Testis (tissue), 3 donors: Measurements from ENCODE around the gene GFRA4. TPM values are rescaled to one million over a fixed set of nuclear protein-coding genes. Genes with fewer than 3 reads are reported as not detected.

Source experiments
- DNase-seq: peaks from one replicate; pipeline ENCODE4 v3.0.0-alpha.2; 2019
- H3K27ac ChIP-seq, 2 donors: fragments of 200-600 bp; sonication (generic); one replicate each; pipeline ENCODE4 v1.5.1; 2019
- H3K27me3 ChIP-seq: fragments of 200-600 bp; sonication (generic); one replicate; pipeline ENCODE4 v1.5.1; 2019
- H3K36me3 ChIP-seq: fragments of 200-600 bp; sonication (generic); one replicate; pipeline ENCODE4 v1.5.1; 2017; ENCODE audit warnings: low read depth; ENCODE audit errors: missing control alignments
- H3K4me1 ChIP-seq: fragments of 200-600 bp; sonication (generic); one replicate; pipeline ENCODE4 v1.5.1; 2019
- H3K4me3 ChIP-seq, 2 donors: fragments of 200-600 bp; sonication (generic); one replicate each; pipeline ENCODE4 v1.5.1; 2017 to 2019
- H3K9me3 ChIP-seq: fragments of 200-600 bp; sonication (generic); one replicate; pipeline ENCODE4 v1.5.1; 2017
- POLR2A ChIP-seq: fragments of 450-650 bp; IDR thresholded peaks from one replicate; pipeline ENCODE4 v1.6.1; 2017; ENCODE audit warnings: antibody characterized with exemption, mild to moderate bottlenecking, moderate library complexity
- WGBS, 2 donors: methylation state at CpG; one replicate each; pipeline ENCODE4 v1.1.5; 2018; 5-methylcytosine and 5-hydroxymethylcytosine counted together
- intact Hi-C: fragments of 100-400 bp; cut with DNase I; formaldehyde crosslinking; loops from one replicate; pipeline ENCODE4 v1.15.1; 2023; ENCODE audit warnings: low total_unique reads
- polyA plus RNA-seq: library from polyadenylated mRNA; stranded (reverse); fragments of 350-450 nt; fragmentation: Illumina TruSeq; extraction: RNeasy Lipid Tissue Mini Kit (QIAGEN cat#74804); gene quantifications from one replicate; pipeline ENCODE4 v1.2.3, GENCODE V29; 2014; ENCODE audit warnings: low read depth, low replicate concordance; ENCODE audit not compliant: insufficient read depth
- total RNA-seq, 2 donors: library from RNA; depleted of rRNA; stranded (reverse); fragments of >200 nt; gene quantifications; one replicate each; pipeline ENCODE4 v1.2.3, GENCODE V29; 2016
- TF ChIP-seq, protein P1 (sequence below), 3 experiments: fragments of 450-650 bp in 2 of 3; fragments of 200-600 bp in 1 of 3; sonication (generic) in 1 of 3; IDR thresholded peaks; one replicate each; pipeline ENCODE4 v1.5.1; 2016 to 2019; ENCODE audit warnings: antibody characterized with exemption in 3 of 3, mild to moderate bottlenecking in 2 of 3, moderate library complexity in 1 of 3

GFRA4 gene
- total and polyA plus RNA-seq, 3 donors from 2014 or later = 0.31 to 0.74 (median 0.51) TPM

DNA sequence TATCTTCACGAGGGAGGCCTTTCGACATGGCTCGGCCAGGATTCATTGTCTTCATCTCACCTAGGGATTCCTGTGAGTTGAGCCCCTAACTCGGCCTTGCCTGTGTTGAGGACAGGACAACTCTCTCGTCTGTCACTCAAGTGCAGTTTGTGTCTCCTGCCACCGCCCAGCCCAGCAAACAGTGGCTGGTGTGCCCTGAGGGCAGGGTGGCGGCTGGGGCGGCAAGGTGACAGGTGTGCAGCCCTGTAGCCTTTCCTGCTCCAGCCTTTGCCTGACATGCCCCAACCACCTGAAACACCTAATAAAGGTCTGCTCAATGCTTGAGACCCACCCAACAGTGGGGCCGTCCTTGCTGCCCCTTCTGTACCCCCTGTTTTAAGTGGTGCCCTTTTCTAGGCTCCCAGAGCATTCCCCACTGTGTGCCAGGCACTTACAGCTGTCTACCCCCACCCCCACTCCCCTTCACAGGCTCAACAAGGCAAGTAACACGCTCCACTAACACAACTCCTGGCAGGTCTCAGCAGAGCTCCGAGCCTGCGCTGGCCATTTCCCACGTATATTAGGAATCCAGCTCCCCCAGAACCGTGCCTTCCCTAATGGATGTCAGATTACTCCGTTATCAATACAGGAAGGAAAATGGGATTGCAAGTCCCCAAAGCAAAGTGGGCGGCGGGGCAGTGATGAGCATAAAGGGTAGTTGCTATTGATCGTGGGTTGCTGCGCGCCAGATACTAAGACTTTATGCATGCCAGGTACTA is 17.7 kb downstream of the GFRA4 start:
- H3K4me1 ChIP-seq = peaks cover 5% of the 10 kb centered on the region
- H3K27me3 ChIP-seq = no peaks in the 10 kb centered on the region
- no peak for DNase-seq
- WGBS, 2 donors = 92 to 95% methylated on average over 12 to 20 of the region's 20 CpGs
- H3K36me3 ChIP-seq = no peaks in the 10 kb centered on the region
- TF ChIP-seq, protein P1, sequence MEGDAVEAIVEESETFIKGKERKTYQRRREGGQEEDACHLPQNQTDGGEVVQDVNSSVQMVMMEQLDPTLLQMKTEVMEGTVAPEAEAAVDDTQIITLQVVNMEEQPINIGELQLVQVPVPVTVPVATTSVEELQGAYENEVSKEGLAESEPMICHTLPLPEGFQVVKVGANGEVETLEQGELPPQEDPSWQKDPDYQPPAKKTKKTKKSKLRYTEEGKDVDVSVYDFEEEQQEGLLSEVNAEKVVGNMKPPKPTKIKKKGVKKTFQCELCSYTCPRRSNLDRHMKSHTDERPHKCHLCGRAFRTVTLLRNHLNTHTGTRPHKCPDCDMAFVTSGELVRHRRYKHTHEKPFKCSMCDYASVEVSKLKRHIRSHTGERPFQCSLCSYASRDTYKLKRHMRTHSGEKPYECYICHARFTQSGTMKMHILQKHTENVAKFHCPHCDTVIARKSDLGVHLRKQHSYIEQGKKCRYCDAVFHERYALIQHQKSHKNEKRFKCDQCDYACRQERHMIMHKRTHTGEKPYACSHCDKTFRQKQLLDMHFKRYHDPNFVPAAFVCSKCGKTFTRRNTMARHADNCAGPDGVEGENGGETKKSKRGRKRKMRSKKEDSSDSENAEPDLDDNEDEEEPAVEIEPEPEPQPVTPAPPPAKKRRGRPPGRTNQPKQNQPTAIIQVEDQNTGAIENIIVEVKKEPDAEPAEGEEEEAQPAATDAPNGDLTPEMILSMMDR (IDR thresholded peaks at IDR 0.05) = no peak
- TF ChIP-seq POLR2A = no peak
- no peak overlapping the region for H3K27ac ChIP-seq
- no peak overlapping the region for H3K4me3 ChIP-seq
- intact Hi-C loops = no loop called here
- H3K9me3 ChIP-seq = no peaks in the 10 kb centered on the region

DNA sequence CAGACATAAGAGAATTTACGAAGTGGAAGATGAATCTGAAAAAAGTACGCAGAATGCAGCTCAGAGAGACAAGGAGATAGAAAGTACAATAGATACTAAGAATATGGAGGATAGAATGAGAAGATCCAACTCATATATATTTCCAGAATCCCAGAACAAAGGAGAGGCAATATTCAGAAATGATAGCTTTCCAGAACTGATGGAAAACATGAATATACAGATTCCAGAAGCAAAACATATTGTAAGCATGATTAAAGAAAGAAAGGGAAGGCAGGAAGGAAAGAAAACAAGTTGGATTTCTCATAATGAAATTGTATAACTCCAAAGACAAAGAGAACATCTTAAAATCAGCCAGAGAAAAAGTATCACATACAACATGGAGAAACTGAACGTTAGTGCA is 22.9 kb downstream of the GFRA4 start:
- Histone ChIP-seq H3K4me1 (no peaks in the 10 kb centered on the region), H3K36me3 (no peaks in the 10 kb centered on the region), H3K27me3 (no peaks in the 10 kb centered on the region), H3K27ac (no peak overlapping the region), H3K4me3 (no peak overlapping the region), H3K9me3 (no peaks in the 10 kb centered on the region)
- intact Hi-C loops = no loop called here
- TF ChIP-seq POLR2A = no peak
- TF ChIP-seq, protein P1 (IDR thresholded peaks at IDR 0.05) = no peak
- WGBS, 2 donors = 78 to 94% methylated on average over 3 of the region's 3 CpGs
- no peak for DNase-seq

DNA sequence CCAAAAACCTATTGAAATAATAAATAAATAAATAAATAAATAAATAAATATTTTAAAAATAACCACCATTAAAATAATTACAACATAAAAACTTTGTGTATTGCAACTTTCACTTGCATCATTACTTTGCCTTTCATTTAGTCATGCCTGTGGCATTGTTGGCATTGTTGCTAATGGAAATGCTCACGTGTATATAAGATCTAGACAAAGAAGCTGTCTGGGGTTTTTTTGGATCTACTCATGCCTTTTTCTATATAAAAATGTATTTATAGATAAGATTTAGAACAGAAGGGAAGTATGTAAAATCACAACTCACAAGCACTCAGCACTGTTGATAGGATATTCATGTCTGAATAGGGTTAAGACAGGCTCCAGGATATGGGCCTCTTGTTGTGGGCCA is 27.9 kb downstream of the GFRA4 start:
- WGBS, 2 donors = 92 to 100% methylated on average over 1 of the region's 1 CpG
- H3K36me3 ChIP-seq = no peaks in the 10 kb centered on the region
- no peaks in the 10 kb centered on the region for H3K4me1 ChIP-seq
- intact Hi-C loops = no loop called here
- no peaks in the 10 kb centered on the region for H3K27me3 ChIP-seq
- no peak overlapping the region for H3K4me3 ChIP-seq
- H3K9me3 ChIP-seq = no peaks in the 10 kb centered on the region
- no peak for TF ChIP-seq POLR2A
- TF ChIP-seq, protein P1 (IDR thresholded peaks at IDR 0.05) = no peak
- no peak for DNase-seq
- no peak overlapping the region for H3K27ac ChIP-seq

DNA sequence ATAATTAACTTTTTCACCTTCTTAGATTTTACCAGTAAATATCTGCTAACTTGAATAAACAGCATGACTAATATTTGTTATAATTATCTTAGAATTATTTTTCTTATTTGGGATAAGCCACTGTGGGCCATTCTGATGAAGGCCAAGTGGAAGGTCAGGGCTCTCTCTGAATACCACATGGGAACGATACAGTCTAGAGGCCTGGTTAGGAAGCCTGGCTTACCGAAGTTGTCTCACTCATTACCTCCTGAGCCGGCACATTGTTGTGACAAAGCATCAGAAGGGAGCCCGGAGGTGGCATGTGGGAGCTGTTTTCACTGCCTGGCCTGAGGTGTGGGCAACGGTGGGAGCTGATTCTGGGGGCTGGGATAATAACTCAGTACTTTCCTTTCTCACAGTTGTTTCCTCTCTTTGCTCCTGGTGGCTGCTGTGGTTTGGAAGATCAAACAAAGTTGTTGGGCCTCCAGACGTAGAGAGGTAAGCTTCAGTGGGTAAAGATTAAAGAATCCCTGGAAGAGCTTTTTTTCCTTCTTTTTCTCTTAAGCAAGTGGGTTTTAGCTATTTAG is 29.2 kb downstream of the GFRA4 start:
- H3K4me3 ChIP-seq = no peak overlapping the region
- 56 to 73% methylated on average over 6 of the region's 6 CpGs for WGBS, 2 donors
- TF ChIP-seq POLR2A = no peak
- TF ChIP-seq, protein P1 (IDR thresholded peaks at IDR 0.05) = no peak
- intact Hi-C loops = no loop called here
- no peak for DNase-seq
- no peaks in the 10 kb centered on the region for H3K9me3 ChIP-seq
- H3K27me3 ChIP-seq = no peaks in the 10 kb centered on the region
- H3K4me1 ChIP-seq = no peaks in the 10 kb centered on the region
- no peak overlapping the region for H3K27ac ChIP-seq
- no peaks in the 10 kb centered on the region for H3K36me3 ChIP-seq
